Ectodermal cell (in vitro differentiated cells): ENCODE measurements around the gene OSBPL8.
"Not testable (repeated sequence)": the region's sequence is repeated elsewhere in the genome, so short reads cannot be mapped to it uniquely, and the experiment has no call there.

ENCODE experiments used
- H3K27ac ChIP-seq: 2 replicates; pipeline ENCODE4 v1.7.0; 2013; ENCODE audit warnings: mild to moderate bottlenecking, low read depth, low read length; ENCODE audit not compliant: insufficient read depth, poor library complexity, severe bottlenecking
- H3K27me3 ChIP-seq: 2 replicates; pipeline ENCODE4 v1.7.0; 2013; ENCODE audit warnings: mild to moderate bottlenecking, low read length; ENCODE audit not compliant: insufficient read depth, control insufficient read depth, poor library complexity, severe bottlenecking
- H3K36me3 ChIP-seq: one replicate; pipeline ENCODE4 v1.7.0; 2013; ENCODE audit warnings: low read length; ENCODE audit not compliant: control insufficient read depth, insufficient read depth
- H3K4me1 ChIP-seq: one replicate; pipeline ENCODE4 v1.7.0; 2013; ENCODE audit warnings: low read length; ENCODE audit not compliant: control insufficient read depth, insufficient read depth
- H3K4me3 ChIP-seq: 2 replicates; pipeline ENCODE4 v1.7.0; 2013; ENCODE audit warnings: low read depth, low read length, control low read depth; ENCODE audit not compliant: insufficient read depth
- H3K9me3 ChIP-seq: 2 replicates; pipeline ENCODE4 v1.7.0; 2013; ENCODE audit warnings: mild to moderate bottlenecking, low read length, moderate library complexity; ENCODE audit not compliant: control insufficient read depth
- WGBS, 2 experiments: methylation state at CpG; one replicate each; pipeline ENCODE4 v1.1.7; 2013; ENCODE audit warnings: missing lambda C conversion rate in 2 of 2; 5-methylcytosine and 5-hydroxymethylcytosine counted together

OSBPL8 gene

DNA sequence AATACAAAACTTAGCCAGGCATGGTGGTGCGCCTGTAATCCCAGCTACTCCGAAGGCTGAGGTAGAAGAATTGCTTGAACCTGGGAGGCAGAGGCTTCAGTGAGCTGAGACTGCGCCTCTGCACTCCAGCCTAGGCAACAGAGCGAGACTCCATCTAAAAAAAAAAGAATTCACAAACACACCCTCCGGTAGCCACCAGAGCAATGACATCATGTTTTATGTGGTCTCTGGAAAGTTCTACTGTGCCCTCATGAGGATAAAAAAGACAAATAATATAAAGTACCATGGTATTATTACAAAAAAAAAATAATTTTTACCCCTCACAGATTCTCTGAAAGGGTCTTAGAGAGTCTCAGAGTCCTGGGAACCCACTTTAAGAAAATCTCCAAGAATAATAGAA is 81.5 kb downstream of the OSBPL8 start:
- no peak overlapping the region for H3K4me3 ChIP-seq

DNA sequence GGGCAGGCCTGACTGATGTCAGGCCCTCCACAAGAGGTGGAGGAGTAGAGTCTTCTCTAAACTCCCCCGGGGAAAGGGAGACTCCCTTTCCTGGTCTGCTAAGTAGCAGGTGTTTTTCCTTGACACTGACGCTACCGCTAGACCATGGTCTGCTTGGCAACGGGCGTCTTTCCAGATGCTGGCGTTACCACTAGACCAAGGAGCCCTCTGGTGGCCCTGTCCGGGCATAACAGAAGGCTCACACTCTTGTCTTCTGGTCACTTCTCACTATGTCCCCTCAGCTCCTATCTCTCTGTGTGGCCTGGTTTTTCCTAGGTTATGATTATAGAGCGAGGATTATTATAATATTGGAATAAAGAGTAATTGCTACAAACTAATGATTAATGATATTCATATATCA is 86.7 kb downstream of the OSBPL8 start:
- not testable (repeated sequence) for H3K9me3 ChIP-seq, H3K4me3 ChIP-seq, H3K27ac ChIP-seq, H3K4me1 ChIP-seq, H3K27me3 ChIP-seq, H3K36me3 ChIP-seq
- 96 to 100% methylated on average over 7 of the region's 8 CpGs for WGBS, 2 experiments

More for the DNA sequence above, 81.5 kb downstream of the OSBPL8 start:
- no peaks in the 10 kb centered on the region for H3K4me1 ChIP-seq
- no peaks in the 10 kb centered on the region for H3K9me3 ChIP-seq
- 87 to 94% methylated on average over 4 to 5 of the region's 5 CpGs for WGBS, 2 experiments
- H3K27ac ChIP-seq = no peak overlapping the region
- no peaks in the 10 kb centered on the region for H3K36me3 ChIP-seq
- H3K27me3 ChIP-seq = no peaks in the 10 kb centered on the region

DNA sequence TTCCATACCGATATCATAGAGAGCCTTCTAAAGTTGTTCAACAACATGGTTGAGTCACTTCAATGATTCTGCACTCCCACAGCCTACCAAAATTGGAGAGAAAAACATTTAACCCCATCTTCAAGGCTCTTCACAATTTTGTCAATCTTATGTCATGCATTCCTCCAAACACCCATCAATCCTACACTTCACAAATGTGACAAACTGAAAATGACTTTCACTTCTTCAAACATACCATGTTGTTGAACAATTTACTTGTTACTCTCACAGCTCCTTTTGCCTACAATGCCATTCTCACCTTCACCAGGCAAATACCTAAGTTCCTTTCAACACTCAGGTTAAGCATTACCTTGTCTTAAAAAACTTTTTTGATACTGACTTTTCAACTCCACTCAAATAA is 88.0 kb downstream of the OSBPL8 start:
- Histone ChIP-seq H3K36me3 (no peaks in the 10 kb centered on the region), H3K27ac (no peak overlapping the region), H3K9me3 (no peaks in the 10 kb centered on the region), H3K4me1 (no peaks in the 10 kb centered on the region), H3K27me3 (no peaks in the 10 kb centered on the region), H3K4me3 (no peak overlapping the region)
- 91 to 98% methylated on average over 1 of the region's 1 CpG for WGBS, 2 experiments

DNA sequence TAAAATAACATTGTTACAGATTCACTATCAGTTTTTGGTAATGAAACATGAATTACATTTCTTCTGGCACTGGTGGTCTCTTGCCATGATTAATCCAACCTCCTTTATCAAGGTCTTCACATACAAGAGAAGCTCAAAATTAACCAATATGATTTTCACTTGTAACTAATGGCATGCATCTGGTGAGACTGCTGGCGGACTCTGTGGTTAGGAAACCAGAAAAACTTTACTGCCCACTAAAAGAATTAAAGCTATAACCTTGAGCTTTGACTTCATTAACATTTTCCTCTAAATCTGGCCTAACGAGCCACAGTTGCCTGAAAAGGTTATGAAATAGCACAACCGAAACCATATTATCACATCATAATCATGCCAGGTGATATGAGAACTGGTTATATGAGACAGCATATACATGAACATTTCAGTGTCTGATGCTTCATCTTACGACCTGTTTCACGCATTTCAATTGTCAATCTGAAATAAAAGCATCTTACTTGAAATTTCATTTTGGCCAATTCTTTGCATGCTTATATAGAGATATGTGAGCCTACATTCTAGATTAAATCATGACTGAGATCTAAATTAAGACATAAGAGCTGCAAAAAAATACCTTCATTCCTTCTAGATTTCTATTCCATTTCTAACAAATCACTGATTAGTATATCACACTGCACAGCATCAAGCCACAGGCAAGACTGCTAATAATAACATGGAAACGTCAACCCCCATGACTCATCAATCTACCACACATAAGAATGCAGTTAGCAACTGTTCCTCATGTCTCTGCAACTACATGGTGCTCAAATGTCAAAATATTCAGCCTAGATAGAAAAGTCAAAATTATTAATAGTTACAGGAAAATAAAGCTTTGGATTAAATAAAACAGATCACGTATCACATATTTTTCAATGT is 89.3 kb downstream of the OSBPL8 start:
- WGBS, 2 experiments = 87 to 88% methylated on average over 6 of the region's 7 CpGs
- H3K27me3 ChIP-seq = no peaks in the 10 kb centered on the region
- no peak overlapping the region for H3K4me3 ChIP-seq
- no peaks in the 10 kb centered on the region for H3K36me3 ChIP-seq
- no peaks in the 10 kb centered on the region for H3K4me1 ChIP-seq
- no peak overlapping the region for H3K27ac ChIP-seq
- no peaks in the 10 kb centered on the region for H3K9me3 ChIP-seq

DNA sequence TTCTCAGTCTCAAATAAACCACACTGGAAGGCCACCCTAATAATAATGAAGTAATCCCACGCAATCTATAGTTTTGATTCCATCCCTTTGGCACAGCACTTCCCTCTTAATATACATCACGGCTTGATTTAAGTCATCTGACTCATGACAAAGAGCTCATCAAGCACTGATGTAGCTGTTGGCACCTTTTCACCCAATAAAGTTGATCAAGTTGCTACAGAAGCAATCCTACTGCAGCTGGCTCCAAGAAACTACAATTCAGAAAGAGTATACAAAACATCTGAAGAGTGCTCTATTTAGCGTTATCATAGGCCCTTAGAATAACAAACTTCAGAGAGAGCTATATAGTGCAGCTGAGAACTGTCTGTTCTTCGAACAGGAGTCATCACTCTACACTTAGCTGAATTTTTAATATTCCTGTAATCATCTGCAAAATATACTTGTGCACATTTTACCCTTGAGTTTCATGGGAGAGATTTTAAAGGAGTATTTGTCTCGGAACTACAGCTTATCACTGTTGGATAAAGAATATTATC is 94.9 kb downstream of the OSBPL8 start:
- WGBS, 2 experiments = 90 to 95% methylated on average over 4 to 5 of the region's 5 CpGs
- Histone ChIP-seq H3K9me3 (no peaks in the 10 kb centered on the region), H3K27ac (no peak overlapping the region), H3K4me1 (no peaks in the 10 kb centered on the region), H3K36me3 (no peaks in the 10 kb centered on the region), H3K27me3 (no peaks in the 10 kb centered on the region), H3K4me3 (no peak overlapping the region)

DNA sequence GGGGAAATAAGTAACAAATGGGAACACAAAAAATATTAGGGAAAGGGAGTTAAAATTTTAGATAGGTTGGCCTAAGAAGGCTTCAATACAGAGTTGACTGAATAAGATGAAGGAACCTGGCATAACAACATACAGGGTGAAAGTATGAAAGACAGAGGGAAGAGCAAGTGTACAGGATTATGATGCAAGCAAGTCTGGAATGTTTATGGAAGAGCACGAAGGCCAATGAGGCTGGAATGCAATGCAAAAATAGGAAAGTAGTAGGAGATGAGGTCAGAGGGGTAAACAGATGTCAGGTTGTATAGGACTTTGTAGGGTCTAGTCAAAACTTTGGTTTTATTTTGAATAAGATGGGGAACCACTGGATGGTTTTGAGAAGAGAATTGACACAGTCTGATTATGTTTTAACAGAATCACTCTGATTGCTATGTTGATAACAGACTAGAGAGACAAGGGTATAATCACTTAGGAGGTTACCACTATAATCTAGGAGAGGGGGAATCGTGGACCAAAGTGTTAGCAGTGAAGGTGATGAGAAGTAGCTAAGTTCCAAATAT is 96.8 kb downstream of the OSBPL8 start:
- no peaks in the 10 kb centered on the region for H3K4me1 ChIP-seq
- 90 to 92% methylated on average over 2 of the region's 2 CpGs for WGBS, 2 experiments
- H3K9me3 ChIP-seq = no peaks in the 10 kb centered on the region
- no peaks in the 10 kb centered on the region for H3K27me3 ChIP-seq
- no peak overlapping the region for H3K4me3 ChIP-seq
- no peak overlapping the region for H3K27ac ChIP-seq
- H3K36me3 ChIP-seq = no peaks in the 10 kb centered on the region

DNA sequence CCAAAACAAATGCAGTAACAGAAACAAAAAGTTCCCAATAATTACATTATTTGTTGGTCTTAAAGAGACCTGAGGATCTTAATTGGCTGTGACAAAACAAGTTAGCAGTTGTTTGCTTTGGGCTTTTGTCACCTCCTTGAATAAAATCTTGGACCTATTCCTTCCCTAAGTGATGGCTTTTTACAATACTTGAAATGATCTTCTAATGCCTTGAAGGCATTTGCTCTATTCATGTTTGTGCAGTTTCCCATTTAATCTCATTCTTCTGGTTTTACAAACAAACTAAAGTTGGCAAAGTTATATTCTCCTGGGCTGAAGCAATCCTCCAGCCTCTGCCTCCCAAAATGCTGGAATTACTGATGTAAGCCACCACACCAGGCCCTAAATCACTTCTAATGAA is 98.8 kb downstream of the OSBPL8 start:
- no peaks in the 10 kb centered on the region for H3K36me3 ChIP-seq
- H3K27me3 ChIP-seq = no peaks in the 10 kb centered on the region
- H3K4me1 ChIP-seq = no peaks in the 10 kb centered on the region
- no peaks in the 10 kb centered on the region for H3K9me3 ChIP-seq
- no peak overlapping the region for H3K4me3 ChIP-seq
- no peak overlapping the region for H3K27ac ChIP-seq

DNA sequence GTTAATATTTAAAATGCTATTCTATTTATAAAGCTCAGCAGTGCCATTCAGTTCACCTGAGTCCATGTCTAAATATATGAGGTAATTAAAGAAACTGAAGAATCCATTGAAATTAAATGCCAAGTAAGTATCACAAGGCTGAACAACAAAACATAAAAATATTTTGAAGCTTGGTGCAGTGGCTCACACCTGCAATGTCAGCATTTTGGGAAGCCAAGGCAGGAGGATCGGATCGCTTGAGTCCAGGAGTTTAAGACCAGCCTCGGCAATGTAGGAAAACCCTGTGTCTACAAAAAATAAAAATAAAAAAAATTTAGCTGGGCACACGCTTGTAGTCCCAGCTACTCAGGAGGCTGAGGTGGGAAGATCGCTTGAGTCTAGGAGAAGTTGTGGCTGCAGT is 101.8 kb downstream of the OSBPL8 start:
- H3K4me3 ChIP-seq = no peak overlapping the region
- H3K9me3 ChIP-seq = no peaks in the 10 kb centered on the region
- no peaks in the 10 kb centered on the region for H3K36me3 ChIP-seq
- H3K27me3 ChIP-seq = no peaks in the 10 kb centered on the region
- H3K4me1 ChIP-seq = no peaks in the 10 kb centered on the region
- no peak overlapping the region for H3K27ac ChIP-seq
- 95 to 96% methylated on average over 5 of the region's 5 CpGs for WGBS, 2 experiments

DNA sequence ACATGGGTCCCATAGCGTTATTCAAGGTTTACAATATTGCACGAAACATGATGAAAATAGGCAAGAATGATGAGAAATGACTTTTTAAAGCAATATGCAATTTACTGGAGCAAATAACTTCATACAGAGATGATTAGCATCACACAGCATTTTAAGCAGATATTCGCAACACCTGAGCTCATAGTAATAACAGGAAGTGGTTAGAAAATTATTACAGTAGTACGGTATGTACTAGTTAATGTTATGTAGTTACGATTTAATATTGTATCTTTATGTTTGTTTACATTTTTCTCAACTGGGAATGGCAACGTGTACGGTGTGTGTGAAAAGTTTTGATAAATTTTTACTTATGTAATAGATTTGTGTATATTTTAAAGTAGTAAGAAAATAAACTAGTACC is 102.6 kb downstream of the OSBPL8 start:
- WGBS, 2 experiments = 95 to 98% methylated on average over 5 to 7 of the region's 7 CpGs
- Histone ChIP-seq H3K27me3 (no peaks in the 10 kb centered on the region), H3K4me3 (no peak overlapping the region), H3K27ac (no peak overlapping the region), H3K4me1 (no peaks in the 10 kb centered on the region), H3K9me3 (no peaks in the 10 kb centered on the region), H3K36me3 (no peaks in the 10 kb centered on the region)

DNA sequence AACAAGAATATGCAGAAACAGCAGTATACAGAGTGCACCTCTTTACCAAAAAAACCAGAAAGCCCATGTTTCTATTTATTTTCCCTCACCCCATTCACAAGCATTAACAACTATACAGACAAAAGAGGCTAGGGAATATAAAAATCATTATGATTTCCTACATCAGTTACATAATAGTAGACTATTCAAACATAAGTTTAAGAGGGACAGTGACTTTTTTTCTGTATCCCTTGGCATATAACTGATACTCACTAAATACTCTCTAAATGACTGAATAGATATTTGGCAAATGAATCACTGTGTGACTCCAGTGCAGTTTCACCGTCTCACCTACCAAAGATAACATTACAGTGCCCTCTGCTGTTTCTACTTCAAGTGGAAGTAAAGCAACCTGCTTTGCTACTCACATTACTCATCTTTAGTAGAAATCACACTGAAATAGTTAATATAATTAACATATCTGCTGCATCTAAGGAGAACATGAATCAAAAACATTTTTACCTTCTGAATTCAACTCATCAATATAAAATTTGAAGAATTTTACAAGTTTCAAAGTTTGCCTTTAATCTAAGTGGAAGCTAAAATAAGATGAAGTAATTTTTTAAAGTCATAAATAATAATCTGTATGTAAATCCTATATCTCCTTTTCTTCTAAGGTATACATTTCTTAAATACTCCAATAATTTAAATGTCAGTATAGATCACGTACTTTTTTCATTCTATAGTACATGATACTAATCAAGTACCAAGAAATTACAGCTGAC is 103.8 kb downstream of the OSBPL8 start:
- H3K36me3 ChIP-seq = no peaks in the 10 kb centered on the region

More for the DNA sequence above, 103.8 kb downstream of the OSBPL8 start:
- no peaks in the 10 kb centered on the region for H3K9me3 ChIP-seq
- 27 to 43% methylated on average over 1 to 2 of the region's 2 CpGs for WGBS, 2 experiments
- H3K4me1 ChIP-seq = no peaks in the 10 kb centered on the region
- no peak overlapping the region for H3K4me3 ChIP-seq
- no peaks in the 10 kb centered on the region for H3K27me3 ChIP-seq
- H3K27ac ChIP-seq = no peak overlapping the region
